Activated gamma-delta T cell (primary cell): ENCODE data around the gene MCRIP1.
A peak's percentile ranks its signal among the peaks of the same experiment; 100 is the strongest.

Source experiments
- DNase-seq: peaks from one replicate; lab custom pipeline; 2025; lab: John Stamatoyannopoulos, UW
- total RNA-seq, 2 donors: gene quantifications; one replicate each; lab custom pipeline; 2026; lab: John Stamatoyannopoulos, UW

Gene MCRIP1
- total RNA-seq = 50.6 to 55.0 reads per million in 2 donors

- DNase-seq = peak; percentile 93
These were observed at the start of gene MCRIP1 for GRCh38 chr17:81833160-81833920. Gene MCRIP1 (minus strand): TSS chr17:81833291. CDS start chr17:81824506, 8,785 bp downstream.

- DNase-seq = no peak
These were observed 46.0 kb upstream of the MCRIP1 start for GRCh38 chr17:81879121-81879520.

- DNase-seq = no peak
These were observed 45.2 kb upstream of the MCRIP1 start for GRCh38 chr17:81878294-81878693.

- no peak for DNase-seq
These were observed 44.5 kb upstream of the MCRIP1 start for GRCh38 chr17:81877569-81877968.

- peak; percentile 94 for DNase-seq
These were observed 38.5 kb upstream of the MCRIP1 start for GRCh38 chr17:81871387-81872230.

GRCh38 chr17:81870981-81871386 is 37.9 kb upstream of the MCRIP1 start, which contains the start of gene ARHGDIA:
Gene ARHGDIA (minus strand): TSS chr17:81871337. CDS start chr17:81869930, 1,407 bp downstream.
- no peak for DNase-seq

- DNase-seq = no peak
These were observed 37.3 kb upstream of the MCRIP1 start for GRCh38 chr17:81870131-81870980.

GRCh38 chr17:81869221-81870130 is 36.4 kb upstream of the MCRIP1 start:
- no peak for DNase-seq

GRCh38 chr17:81868674-81869220 is 35.7 kb upstream of the MCRIP1 start:
- DNase-seq = no peak

- no peak for DNase-seq
These were observed 35.0 kb upstream of the MCRIP1 start for GRCh38 chr17:81867991-81868673.

- DNase-seq = no peak
These were observed 34.3 kb upstream of the MCRIP1 start for GRCh38 chr17:81867170-81867990.

- DNase-seq = no peak
These were observed 33.5 kb upstream of the MCRIP1 start for GRCh38 chr17:81866440-81867169.

GRCh38 chr17:81865733-81866439 is 32.8 kb upstream of the MCRIP1 start:
- no peak for DNase-seq

GRCh38 chr17:81865358-81865732 is 32.3 kb upstream of the MCRIP1 start:
- DNase-seq = no peak

- no peak for DNase-seq
These were observed 31.0 kb upstream of the MCRIP1 start for GRCh38 chr17:81863833-81864768.

GRCh38 chr17:81863123-81863675 is 30.1 kb upstream of the MCRIP1 start:
- no peak for DNase-seq
